ENCODE measurements around the gene PHF2.

Gene PHF2

DNA sequence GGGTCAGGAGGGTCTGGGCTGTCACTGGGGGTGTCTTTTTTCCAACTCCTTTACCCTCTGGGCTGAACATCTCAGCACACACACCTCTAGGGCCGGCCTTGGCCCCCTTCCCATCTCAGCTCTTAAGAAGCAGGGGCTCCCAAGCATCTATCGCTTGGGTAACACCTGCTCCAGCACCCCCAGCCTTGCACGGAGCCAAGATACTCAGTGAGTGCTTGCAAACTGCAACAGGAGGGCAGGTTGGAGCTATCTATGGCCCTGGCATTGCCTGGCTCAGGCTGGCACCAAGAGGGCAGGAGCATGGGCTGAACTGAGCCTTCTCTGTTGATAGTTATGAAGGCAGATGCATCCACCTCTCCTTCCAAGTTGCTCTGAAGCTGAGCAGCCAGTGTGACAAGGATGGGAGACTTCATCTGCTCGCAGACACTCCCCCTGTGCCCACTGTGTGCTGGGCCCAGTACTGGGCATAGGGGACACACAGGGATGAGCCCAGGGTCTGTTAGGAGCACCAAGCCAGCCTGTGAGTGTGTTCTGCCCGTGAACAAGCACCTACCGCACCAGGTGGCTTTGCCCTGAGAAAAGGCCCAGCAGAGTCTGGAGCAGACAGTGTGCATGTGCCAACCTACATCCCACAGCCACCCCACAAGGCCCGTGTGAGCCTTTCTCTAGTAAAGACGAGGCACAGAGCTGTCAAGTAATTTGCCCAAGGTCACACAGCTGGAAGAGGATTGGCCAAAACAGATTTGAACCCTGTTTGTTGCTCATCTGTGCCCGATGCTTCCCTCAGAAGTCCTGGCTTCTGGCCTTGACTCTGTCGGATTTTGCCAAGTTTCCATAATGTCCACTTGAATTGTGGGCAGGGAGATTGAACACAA is 58.2 kb downstream of the PHF2 start:
- no peak for DNase-seq

DNA sequence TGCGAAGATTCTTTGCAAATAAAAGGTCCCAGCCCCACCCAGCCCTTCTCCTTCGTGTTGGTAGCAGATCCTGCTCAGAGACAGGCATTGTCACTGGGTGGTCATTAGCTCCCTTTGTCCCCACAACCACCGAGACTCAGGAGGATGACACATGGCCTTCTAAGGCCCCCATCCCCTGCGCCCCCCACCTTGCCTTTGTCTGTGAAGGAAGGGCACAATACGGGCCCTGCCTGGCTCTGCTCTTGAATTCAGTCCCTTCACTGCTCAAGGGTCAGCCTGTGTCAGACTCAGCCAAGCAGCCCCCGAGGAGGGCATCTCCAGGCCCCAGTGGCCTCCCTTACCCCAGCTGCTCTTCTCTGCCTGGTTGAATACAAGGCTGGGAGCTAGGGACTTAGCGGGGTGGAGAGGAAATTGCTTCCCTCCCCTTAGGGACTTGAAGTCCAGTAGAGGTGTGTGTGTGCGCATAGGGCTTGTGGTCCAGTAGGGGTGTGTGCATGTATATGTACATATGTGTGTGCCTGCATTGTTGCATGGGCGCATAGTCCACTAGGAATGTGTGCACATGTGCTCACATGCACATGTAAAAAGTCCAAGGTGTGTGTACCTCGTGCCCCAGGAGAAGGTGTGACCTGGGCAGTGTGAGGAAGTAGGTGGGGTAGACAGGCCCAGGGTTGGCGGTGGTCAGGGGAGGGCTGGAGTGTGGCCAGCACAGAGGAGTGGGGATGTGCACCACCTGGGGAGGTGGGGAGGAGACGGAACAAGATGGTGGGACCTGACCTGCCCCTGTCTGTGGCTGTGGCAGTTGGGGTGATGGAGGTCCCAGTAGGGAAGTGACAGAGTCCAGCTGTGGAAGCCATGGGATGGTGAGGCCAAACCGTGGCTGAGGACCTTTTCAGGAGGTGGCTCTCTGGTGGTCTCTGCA is 59.1 kb downstream of the PHF2 start:
- no peak for DNase-seq

DNA sequence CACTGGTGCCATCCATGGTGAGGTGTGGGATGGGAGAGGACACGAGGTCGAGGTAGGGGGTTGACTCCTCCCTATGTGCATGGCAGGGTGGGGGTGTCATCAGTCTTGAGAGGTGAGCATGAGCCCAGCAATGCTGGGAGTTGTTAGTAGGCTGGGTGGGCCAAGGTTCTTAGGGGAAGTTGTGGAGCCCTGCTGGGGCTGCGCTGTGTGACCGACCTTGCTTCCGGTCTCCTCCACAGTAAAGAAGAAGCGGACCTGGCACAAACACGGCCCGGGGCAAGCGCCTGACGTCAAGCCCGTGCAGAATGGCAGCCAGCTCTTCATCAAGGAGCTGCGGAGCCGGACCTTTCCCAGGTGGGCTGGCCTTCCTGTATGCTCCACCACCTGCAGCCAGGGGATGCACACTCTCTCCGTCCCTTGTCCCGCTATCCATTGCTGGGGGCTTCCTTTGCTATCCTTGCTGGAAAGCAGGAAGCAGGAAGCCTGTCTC is 59.8 kb downstream of the PHF2 start:
- no peak for DNase-seq

DNA sequence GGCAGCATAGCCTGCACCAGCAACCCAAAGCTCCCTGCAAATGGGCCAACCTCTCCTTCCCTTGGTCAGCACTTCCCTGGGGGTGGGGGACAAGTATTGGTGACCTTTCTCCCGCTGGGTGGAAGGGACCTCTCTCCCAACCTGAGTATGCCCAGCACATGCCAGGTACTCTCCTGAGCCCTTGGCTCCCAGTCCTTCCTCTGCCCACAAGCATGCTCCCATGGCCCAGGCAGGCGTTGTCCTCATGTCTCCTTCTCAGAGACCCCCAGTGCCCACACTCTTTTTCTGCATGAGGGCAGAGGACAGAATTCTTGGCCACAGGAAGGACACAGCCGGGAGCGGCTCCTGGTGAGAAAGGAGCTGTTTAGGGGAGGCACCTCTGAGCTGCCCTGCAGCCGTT is 60.3 kb downstream of the PHF2 start:
- DNase-seq, result no peak

DNA sequence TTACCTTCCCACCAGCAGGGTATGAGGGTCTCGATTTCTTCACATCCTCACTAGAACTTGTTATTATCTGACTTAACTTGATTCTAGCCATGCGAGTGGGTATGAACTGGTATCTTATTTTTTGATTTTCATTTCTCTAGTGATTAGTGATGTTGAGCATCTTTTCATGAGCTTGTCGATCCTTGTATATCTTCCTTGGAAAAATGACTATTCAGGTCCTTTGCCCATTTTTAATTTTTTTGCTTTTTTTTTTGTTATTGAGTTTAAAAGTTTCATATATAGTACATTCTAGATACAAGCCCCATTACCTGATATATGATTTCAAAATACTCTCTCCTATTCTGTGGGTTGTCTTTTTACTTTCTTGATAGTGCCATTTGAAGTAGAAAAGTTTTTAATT is 61.5 kb downstream of the PHF2 start:
- no peak for DNase-seq

DNA sequence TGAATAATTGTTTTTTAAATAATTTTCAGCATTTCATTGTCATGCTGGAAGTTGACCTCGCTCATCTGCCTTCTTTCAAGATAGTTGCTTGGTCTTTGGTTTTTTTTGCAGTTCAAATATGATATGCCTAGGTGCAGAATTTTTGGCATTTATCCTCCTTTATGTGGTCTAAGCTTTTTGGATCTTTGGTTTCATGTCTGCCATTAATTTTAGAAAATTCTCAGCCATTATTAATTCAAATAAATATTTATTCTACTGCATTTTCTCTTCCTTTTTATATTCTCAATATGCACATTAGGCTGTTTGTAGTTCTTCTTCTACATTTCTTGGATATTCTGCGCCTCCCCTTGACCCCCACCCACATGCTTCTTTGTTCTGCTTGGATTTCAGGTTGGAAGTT is 63.6 kb downstream of the PHF2 start:
- no peak for DNase-seq

DNA sequence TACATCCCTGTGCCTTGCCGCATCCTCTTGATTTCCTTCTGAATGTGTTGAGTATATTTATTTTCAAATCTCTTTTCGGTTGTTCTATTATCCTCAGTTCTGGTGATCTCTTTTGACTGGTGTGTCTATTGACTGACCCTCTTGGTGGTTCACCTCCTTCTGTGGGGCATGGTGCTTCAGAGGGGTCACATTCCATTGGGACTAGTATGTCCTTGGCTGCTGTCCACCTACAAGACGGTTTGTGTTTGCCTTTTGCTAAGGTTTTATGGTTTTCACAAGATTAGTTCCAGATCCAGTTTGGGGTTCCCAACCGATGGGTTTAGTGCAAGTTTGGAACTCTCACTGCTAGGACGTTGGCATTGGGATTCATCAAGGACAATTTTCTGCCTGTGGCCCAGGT is 66.6 kb downstream of the PHF2 start:
- no peak for DNase-seq

DNA sequence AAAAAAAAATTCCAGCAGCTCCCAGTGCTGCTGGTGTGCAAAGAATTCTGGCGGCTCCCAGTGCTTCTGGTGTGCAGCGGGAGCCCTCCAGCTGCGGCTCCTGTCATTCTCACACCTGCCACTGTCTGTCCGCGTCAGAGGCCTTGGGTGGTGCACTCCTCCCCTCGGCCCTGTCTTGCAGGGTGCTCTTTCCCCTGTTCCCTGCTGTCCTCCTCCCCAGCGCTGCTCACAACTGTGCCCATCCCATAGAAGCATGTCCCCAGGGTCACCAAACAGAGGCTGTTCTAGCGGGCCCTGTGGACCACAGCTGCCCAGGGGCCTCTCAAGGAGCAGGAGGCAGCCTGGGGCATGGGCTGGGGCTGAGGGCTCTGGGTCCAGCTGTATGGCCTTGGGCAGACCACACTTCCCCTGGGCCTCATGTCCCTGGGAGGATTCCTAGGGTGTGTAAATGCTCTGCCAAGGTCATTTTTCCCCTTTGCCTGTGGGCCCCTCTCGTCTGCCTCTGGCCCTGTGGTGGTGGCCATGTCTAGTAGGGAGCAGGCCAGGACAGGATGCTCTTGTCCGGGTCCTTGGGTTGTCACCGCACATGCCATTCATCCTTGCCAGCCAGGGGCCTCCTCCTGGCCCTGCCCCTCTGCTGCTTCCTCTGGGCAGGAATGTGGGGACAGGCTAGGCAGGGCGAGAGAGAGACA is 68.2 kb downstream of the PHF2 start:
- DNase-seq, result no peak

DNA sequence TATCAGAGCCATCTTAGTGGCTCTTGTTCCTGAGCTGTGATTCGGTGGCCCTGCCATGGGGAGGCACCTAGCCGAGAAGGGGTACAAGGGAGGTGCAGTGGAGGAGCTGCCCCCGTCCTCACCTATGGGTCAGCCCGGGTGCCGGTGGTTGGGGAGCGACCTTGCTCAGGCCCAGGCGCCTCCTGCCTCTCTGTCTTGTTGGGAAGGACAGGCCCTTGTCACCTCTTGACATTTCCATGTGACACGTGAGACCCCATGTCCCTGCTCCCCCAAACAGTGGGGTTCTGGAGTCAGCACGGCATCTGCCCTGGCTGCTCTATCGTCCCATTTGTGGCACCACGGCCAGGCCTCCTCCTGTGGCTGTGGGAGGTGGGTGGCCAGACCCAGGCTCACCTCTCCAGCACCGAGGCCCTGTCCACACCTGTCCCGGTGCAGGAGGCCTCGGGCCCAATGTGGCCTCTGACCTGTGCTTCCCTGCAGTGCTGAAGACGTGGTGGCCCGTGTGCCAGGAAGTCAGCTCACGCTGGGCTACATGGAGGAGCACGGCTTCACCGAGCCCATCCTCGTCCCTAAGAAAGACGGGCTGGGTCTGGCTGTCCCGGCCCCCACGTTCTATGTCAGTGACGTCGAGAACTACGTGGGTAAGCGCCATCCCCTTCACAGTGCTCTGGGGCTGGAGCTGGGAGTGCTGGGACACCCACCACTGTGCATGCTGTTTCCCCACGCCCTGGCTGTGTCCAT is 68.9 kb downstream of the PHF2 start:
- no peak for DNase-seq

DNA sequence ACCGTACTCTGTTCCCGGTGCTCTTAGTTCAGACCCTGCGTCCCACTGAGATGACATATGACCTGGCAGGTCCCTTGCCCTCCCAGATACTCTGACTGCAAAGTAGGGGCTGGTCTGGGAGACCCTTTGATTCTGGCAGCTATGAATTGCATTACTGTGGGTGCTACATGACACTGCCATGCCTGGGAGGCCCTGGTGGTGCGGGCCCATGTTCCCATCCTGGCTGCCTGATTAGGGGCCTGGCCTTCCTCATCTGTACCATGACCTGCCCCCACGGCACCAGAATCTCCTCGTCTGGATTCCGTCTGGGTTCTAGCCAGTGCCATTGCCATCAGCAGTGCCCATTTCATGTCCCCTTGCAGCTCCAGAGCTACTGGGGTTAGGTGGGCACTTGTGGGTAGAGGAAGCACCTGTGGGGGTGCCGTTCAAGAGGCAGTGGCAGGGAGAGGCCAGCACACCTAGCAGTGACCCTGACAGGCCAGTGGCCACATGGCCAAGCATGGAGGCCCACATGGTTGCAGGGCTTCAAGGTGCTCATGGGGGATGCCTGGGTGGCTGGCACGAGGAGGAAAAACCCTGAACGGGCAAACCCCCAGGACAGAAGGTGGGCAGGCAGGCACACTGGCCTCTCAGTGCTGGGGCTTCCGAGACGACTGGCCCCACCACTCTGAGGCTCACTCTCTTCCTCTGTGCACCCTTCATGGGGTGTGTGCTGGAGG is 69.7 kb downstream of the PHF2 start:
- DNase-seq, result no peak

DNA sequence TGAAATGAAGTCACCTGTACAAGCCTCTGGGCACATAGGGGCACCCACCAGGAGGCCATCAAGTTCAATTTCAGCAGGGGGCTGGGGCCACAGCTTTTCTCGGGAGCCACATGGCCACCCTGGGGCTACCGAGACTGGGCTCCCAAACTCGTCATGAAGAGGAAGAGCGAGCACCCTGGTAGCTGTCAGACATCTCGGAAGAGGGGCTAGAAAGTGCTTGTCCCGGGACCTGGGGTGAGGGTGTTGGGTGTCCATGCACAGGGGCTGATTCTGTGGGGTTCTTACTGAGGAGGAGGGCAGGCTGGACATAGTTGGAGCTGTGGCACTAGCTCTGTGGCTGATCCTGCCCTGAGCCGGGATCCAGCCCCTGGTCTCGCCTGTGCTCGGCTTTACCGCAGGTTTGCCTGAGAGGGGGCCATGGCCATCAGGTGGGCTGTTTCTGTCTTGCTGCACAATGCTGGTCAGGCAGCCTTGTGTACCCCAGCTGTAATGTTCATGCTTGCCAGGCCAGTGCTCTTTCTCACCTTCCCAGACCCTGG is 70.3 kb downstream of the PHF2 start:
- DNase-seq, result no peak

DNA sequence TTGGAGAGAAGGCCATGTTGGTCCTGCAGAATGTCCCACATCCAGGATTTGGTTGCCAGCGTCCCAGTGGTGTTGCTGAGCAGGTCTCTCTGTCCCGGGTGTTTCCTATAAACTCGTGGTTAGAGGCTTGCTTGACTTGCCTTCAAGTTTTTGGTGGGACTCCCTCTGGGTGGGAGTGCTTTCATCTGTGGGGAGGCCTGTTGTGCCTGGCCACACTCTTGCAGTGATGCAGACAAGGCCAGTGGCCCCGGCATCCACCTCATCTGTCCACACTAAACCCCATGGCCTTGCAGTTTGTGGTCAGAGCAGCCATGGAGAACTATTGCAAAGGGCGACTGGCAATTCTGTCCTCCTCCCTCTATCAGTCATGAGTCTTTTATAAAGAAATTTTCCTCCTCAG is 71.8 kb downstream of the PHF2 start:
- no peak for DNase-seq

DNA sequence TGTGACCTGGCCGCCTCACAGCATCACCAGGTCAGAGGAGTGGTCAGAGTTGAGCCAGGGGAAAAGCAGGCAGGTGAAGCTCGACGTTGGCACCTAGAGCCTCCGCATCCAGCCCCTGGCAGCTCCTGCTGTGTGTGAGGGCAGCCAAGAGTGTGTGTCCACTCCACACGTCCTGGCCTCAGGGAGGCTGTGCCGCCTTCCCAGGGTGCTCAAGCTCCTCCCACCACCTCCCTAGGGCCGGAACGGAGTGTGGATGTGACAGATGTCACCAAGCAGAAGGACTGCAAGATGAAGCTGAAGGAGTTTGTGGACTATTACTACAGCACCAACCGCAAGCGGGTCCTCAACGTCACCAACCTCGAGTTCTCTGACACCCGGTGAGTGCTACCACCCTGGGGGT is 72.5 kb downstream of the PHF2 start:
- DNase-seq, result no peak

DNA sequence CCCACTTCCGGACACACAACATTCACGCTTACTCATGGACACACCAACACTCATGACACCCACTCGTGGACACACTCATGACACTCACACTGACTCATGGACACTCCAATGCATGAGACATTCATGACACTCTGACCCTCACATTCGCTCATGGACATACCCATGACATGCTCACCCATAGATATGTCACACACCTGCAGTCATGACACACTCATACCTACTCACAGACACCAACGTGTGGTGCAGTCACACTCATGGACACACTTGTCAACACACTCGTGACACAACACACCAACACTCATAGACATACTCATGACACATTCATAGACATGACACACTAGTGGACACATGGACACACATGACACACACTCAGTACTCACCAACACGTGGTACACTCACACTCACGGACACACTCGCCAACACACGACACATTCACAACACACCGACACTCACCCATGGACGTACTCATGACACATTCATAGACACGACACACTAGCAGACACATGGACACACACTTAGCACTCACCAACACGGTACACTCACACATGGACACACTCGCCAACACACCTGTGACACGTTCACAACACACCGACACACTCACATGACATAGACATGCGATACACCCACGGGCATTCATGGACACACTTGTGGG is 73.4 kb downstream of the PHF2 start:
- no peak for DNase-seq

DNA sequence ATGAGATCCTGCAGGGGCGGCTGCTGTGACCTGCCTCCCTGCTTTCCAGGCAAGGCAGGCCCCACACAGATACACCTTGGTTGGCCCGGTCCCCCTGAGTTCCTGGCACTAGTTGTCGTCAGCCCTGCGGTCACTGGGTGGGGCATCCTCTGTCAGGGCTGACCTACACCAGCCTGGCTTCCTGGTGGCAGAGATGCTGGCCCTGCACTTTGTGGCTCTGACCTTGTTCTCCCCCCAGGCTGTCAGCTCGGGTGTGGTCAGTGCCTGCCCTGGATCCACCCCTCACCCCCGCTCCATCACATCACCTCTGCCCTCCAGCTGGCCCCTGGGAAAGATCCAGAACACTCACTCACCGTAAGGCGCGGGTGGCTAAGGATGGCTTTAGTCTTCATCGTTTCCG is 74.1 kb downstream of the PHF2 start:
- no peak for DNase-seq

DNA sequence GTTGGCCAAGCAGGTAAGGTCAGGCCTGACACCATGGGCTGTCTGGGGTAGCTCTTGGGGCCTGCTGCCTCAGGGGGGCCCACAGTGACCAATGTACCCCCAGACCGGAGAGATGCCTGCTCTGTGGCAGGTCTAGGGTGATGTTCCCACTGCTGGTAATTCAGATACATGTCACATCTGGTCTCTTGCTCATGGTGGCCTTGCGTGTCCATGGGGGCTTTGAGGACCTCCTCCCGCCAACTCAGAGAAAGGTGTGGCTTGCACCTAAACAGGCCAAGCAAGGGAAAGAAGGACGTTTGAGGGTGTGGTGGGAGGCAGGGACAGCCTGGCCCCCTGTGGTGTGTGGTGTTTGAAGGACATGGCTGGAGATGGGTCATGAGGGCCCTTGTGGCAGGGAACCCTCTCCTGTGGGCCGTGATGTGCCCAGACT is 75.2 kb downstream of the PHF2 start:
- DNase-seq, result no peak

DNA sequence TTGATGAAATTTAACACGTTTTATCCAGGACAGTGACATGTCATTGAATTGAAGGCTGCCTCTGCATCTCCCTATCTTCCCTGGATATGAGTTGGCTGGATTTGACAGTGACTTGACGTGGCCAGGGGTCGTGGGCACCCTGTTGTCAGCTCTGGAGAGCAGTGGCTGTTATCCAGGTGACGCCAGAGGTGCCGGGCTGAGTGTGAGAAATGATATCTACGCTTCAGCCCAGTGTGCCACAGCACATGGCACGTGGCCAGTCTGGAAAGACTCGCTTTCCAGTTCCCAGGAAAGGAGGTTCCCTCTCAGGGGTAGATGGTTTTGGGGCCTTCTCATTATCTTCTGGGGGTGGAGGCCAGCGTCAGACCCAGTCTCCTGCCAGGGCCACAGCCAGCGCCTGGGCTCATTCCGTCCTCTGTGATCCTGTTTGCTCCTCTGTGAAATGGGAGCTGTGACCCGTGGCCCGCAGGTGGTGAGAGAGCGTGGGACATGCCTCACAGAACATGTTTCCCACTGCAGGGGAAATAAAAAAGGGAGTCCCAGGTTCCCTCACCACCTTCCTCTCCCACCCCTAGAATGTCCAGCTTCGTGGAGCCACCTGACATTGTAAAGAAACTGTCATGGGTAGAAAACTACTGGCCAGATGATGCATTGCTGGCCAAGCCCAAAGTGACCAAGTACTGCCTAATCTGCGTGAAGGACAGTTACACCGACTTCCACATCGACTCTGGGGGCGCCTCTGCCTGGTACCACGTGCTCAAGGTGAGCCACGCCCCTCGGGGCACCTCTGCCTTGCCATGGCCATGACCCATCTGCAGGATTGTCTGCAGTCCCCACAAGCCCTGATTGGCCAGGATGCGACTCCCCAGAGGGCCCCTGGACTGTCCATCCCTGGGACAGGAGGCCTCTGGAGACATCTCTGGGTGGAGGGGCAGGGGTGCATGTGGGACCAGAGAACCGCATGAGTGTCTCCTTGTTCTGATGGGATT is 76.5 kb downstream of the PHF2 start:
- no peak for DNase-seq

DNA sequence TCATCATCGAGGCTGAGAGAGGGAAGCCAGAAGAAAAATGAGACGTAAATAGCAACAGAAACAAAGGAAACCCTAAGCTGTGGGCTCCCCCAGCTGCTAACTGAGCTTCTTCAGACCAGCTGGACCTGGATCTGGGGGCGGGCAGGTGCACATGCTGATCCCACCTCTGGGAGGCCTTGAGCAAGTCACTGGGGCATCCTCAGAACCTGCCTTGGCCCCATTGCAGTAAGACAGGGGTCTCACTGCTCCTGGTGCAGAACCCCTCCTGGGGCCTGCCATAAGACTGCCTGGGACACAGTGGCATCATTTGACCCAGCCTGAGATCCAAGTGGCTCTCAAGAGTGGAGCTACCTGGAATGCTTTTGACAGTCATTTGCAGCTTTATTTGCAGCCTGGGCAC is 77.4 kb downstream of the PHF2 start:
- DNase-seq, result no peak

DNA sequence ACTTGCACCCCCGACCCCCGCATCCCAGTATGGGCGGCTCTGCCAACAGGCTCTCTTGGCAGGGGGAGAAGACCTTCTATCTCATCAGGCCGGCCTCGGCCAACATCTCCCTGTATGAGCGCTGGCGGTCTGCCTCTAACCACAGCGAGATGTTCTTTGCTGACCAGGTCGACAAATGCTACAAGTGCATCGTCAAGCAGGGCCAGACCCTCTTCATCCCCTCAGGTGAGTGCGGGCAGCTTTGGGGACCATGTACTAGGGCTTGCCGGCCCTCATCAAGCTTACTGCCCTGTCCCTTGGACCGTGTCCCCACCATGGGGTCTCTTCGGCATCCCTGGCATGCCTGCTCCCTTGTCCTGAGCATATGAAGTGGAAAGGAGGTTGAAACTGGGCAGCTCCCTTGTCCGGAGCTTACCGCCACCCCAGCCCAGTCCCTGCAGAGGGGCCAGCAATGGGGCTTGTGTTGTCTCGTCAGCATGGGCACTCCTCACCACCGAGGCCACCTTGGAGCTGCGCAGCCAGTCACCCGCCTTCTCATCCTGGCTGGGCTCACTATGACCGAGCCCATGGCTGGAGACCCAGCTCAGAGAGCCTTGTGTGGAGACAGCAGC is 78.1 kb downstream of the PHF2 start:
- DNase-seq, result no peak

Data from CD4-positive, alpha-beta T cell treated with Interleukin-4 for 4 hours (primary cell).